ENCODE measurements around the gene ADGRA1.
"Not testable (repeated sequence)": the region's sequence is repeated elsewhere in the genome, so short reads cannot be mapped to it uniquely, and the experiment has no call there.

Gene ADGRA1, protein sequence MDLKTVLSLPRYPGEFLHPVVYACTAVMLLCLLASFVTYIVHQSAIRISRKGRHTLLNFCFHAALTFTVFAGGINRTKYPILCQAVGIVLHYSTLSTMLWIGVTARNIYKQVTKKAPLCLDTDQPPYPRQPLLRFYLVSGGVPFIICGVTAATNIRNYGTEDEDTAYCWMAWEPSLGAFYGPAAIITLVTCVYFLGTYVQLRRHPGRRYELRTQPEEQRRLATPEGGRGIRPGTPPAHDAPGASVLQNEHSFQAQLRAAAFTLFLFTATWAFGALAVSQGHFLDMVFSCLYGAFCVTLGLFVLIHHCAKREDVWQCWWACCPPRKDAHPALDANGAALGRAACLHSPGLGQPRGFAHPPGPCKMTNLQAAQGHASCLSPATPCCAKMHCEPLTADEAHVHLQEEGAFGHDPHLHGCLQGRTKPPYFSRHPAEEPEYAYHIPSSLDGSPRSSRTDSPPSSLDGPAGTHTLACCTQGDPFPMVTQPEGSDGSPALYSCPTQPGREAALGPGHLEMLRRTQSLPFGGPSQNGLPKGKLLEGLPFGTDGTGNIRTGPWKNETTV

DNA sequence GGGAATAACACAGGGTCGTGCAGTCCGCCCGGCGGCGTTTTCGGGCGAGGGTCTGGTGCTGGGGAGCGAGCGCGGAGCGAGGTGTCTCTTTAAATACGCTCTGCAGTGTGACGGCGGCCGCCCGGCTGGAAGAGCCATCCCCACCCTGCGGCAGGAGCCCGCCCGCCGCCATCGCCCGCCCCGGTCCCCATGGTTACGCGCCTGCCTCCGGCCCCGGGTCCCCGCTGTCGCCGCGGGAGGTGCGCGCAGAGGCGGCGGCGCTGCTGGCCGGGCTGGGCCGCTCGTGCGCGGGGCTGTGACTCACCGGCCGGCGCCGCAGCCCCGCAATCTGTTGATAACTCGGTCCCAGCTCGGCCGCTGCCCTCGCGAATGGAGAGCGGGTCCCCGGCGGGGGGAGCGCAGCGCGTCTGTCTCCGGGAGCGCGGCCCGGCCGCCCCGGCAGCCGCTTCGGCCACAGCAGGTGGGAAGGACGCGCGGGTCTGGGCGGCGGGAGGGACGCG is at the start of gene ADGRA1:
Gene ADGRA1, plus strand, starts transcription at position 246 of the 500 bp plus-strand sequence. CDS start 986 bp downstream, outside the sequence.
- FAIRE-seq: no peak

DNA sequence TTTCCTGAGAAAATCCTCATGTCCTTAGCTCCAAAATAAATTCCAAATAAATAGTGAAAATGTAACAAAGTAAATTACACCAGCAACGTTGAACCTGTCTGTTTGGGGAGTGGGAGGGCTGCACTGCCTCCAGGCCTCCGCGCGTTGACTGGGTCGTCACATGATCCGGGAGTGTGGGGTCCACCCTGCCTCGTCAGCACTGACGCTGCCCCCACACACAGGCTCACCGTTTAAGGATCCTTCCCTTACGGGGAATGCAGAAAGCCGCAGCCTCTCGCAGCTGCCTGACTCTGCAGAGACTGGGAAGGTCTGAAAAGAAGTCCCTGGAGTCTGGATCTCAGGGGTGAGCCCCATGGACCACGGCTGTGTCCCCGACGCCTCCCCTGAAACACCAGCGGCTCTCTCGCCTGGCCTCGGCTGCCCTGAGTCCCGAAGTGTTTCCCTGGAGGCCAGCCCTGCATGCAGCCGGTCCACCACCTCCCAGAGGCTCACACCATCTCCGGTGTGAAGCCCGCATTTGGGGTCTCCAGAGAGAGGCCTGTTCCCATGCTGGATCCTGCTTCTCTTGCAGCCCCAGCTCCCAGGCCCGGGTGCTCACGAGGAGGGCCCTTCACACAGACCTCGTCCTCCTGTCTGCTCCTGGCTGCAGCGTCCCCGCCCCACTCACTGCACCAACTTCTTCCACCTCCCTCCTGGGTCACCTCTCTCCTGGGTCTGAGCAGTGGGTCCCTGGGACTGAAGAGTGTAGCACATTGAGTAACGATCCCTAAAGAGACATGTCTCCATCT is 49.5 kb upstream of the ADGRA1 start:
- no peak for FAIRE-seq

DNA sequence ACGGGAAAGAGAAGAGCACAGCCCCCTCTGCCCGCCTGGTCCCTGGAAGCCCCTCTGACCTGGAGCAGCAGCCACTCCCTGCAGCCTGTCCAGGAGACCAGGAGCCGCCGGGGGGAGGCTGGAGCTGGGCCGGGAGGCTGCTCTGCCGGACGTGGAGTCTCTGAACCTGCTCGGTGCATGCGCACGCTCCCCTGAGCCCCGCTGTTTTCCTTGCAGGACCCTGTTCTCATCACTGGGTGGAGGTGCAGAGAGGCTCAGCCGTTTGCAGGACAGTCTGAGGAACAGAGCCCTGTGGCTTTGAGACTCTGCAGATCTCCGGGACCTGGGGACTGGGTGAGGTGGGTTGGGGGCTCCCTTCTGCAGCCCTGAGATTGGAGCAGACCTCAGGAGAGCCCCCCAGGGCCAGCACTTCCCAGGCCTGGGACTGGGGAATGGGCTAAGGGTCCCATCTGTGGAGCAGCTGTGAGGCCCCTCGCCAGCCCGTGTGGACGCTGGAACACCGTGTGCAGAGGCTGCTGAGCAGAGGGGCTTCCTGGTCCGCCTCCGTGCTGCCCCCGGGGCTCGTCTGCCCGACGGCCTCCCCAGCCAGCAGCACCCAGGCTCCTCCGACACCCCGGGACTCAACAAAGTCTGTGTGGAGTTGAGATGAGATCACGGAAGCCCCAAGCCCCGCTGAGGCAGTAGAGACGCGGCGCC is 48.5 kb upstream of the ADGRA1 start:
- FAIRE-seq: no peak

DNA sequence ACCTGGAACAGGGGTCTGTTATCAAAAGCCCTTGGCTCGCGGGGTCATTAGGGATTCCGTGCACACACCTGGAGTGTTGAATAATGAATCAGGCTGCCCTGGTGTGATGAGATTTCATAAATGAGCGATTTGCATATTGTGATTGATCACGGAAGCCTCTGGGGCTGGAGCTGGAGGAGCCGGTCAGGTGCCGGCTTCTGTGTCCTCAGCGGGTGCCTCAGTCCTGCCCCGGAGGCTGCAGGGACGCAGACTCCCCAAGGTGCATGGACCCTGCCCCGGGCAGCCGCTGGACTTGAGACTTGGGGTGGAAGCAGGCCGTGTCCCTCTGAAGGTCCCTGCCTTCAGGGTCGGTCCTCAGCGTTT is 47.9 kb upstream of the ADGRA1 start:
- no peak for FAIRE-seq

DNA sequence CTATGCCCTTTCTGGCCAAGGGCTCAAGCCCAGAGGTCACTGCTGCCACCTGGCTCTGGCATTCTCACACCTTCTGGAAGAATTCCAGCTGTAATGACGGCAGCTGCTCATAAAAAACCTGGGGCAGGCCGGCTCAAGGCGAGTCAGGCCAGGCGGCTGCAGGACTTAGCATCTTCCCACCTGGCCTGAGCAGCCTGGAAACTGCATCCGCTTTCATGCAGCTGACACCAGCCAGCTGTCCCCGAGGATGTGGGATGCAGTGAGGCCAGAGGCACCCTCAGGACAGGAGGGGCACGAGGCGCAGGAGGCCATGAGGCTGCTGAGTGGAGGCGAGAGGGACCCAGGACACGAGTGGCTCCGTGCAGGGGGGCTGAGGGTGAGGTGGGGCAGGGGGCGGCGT is 47.5 kb upstream of the ADGRA1 start:
- FAIRE-seq: no peak

DNA sequence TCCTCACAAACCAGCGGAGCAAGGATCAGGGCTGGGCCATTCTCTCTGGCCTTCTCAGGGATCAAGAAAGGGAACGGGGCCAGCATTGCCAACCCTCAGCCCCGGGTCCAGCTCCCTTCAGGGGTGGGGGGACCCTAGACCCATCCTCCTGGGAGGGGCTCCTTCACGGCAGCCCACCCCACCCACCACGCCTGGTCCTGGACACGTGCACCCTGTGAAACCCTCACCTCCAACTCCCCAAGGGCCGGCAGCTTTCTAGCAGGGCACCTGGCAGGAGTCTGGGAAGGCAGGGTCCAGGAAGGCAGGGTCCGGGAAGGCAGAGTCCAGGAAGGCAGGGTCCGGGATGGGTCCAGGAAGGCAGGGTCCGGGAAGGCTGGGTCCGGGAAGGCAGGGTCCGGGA is 46.6 kb upstream of the ADGRA1 start:
- no peak for FAIRE-seq

DNA sequence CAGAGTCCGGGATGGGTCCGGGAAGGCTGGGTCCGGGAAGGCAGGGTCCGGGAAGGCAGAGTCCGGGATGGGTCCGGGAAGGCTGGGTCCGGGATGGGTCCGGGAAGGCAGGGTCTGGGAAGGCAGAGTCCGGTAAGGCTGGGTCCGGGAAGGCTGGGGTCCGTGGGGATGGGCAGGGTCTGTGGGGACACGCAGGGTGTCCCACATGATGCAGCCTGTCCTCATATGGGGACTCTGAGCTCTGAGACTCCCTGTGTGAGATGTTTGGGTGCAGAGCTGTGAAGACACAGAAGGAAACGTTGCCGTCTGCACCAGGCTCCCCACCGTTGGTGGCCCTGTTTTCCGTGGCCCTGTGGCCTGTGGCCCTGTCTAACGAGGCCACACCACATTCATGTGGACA is 45.7 kb upstream of the ADGRA1 start:
- no peak for FAIRE-seq

DNA sequence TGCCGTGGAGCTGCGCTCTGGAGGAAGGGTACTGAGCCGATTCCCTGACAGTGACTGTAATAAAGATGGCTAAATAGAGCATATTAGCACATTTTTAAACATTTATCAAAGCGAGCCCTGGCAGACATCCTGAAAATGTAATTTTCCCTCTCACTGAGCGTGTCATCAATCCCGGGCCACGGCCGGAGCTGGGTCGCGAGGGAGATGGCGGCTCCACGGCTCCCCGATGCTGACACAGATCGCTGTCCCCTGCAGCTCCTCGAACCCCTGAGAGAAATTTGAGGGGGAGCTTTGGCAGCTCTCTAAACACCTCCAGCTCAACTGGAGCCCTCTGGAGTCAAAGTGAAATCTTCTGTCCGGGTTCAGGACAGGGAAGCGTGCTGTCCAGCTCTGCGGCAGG is 44.9 kb upstream of the ADGRA1 start:
- FAIRE-seq: no peak

DNA sequence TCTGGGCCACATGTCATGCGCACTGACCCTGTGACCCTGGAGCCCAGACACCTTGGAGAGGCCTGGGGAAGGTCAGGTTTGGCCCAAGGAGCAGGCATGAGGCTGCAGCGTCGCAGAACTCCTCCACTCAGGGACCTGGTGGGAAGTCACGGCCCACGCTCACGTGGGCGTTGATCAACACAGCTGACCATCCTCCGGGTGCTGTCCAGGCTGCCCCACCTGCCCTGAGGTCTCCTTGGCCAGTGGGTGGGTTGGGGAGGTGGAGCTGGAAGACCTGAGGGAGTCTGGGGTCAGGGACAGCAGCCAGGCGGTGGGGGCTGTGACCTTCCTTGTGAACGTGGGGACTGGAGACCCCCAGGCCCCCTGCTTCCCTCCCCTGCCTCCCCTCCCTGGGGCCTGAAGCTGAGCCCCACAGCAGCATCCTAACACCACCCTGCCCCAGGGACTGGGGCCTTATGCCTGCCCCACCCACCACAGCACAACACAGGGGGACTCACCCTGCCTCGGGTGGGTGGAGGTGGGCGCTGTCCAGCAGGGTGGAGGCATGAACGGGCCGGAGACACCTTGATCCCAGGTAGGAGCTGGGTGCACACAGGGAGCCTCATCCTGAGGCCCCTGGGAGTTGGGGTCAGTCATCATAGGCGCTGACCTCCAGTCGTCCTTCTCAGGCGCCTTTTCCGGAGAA is 44.0 kb upstream of the ADGRA1 start:
- FAIRE-seq: no peak

DNA sequence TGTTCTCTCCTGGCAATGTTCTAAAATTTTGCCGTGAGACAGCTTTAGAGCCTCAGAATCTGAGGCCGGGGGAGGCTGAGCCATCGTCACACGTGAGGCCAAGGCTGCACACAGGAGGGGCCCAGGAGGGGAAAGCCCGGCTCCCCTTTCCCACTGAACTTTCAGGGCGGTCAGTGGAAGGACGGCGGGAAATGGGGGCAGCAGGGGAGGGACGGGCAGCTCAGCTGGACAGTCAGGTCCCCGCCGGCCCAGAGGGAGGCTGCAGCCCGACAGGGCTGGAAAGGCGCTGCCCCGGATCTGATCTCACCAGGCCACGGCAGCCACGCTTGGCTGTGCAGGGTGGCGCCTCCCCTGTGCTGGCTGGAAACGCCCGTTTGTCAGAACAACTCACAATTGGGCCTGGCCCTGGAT is 43.3 kb upstream of the ADGRA1 start:
- FAIRE-seq: no peak

DNA sequence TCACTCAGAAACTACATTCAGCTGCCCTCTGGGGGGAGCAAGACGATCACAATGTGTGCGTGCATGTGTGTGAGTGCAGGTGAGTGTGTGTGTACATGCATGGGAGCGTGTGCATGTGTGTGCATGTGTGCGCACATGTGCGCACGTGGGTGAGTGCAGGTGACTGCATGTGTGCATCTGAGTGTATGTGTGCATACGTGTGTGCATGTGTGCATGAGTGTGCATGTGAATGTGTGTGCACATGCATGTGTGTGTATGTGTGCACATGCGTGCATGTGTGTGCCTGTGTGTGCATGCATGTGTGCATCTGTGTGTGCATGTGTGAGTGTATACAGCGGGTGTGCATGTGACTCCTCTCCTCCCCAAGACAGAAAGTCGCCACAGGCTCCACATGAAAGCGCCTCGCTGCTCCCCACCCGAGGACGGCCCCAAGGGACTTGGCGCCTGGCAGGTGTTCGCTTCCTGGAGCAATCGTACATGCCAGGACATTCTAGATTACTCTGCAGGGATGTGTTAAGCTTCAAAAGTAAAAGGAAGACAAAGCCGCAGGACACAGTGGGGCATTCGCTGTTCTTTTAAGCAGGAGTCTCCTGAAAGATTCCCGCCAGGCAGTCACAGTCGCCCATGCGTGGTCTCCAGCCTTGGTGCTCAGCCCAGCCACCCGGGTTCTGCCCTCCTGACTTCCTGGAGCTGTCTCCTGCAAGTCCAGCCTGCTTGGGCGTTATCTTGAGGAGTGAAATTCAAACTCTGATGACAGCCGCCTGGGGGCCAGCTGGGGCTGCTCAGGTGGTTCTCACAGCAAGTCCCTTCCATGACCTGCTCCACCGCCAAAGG is 42.0 kb upstream of the ADGRA1 start:
- FAIRE-seq: no peak

DNA sequence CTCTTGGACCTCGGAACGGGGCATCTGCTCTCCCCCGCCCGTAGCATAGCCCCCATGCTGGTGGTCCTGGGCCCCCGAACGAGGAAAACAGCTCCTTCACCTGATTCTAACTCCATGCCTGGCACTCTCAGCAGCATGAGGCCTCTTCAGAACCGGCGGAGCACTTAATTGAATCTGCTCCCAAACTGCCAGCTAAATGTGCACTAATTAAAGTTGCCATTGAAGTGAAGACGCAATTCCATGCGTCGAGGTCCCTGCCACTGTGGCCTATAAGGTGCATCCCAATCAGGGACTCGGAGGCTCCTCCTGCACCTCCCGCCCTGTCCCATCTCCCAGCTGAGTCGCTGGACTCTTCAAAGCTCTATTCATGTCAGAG is 41.3 kb upstream of the ADGRA1 start:
- no peak for FAIRE-seq

DNA sequence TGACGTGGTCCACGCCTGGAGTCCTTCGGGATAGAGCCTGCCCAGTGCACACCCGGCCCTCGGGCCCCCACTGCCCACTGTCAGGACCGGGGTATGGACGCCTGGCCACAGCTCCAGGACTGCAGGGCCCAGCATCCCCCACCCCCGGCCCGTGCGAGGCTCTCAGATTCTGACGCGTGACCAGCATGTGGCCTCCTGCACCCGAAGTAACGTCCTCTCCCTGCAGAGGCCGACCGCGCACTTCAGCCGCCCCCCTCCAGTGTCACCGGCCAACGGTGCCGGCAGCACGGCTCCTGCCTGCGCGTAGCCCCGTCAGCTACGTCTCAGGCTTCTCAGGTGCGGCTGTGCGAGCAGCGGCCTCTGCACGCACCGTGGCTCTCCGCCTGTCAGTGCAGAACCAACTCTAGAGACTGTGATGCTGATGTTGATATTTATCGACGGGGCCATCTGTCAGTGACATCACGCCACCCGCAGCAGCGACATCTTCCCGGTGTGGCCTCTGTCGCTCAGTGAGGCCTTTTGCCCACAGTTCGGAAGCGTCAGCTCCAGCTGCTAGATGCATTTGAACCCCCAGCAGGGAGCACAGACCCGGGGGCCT is 40.1 kb upstream of the ADGRA1 start:
- no peak for FAIRE-seq

DNA sequence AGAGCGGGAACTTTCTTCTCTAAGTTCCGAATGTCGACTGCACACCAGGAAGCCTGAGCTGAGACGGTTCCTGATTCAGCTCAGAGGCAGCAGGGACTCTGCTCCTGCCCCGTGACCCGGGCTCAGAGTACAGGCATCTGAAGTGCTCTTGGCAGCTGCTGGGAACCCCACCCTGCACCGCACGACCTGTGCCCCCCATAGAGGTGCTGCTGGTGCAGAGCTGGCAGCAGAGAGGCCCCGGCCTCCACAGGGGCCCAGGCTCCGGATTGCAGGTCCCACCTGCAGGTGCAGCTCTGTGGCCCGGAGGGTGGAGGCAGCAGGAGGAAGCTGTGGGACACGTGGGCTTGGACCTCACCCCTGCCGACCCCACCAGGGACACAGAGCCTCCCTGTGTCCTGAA is 39.5 kb upstream of the ADGRA1 start:
- FAIRE-seq: no peak

DNA sequence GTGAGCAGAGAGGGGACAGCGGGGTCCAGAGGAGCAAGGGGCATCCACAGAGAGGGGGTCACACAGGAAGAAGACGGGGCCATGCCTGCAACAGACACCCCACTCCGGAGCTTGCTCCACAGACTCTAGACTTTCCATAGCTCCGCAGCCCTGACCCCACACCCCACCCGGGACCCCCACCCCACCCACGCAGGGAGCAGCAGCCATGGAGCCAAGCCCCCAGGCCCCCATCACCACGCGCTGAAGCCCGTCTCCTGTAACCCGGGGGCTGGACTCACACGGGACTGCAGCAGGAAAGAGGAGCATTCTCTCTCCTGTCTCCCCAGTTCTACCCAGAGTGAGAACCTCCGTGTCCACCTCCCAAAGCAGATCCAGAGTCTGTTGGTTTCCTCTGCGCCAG is 38.8 kb upstream of the ADGRA1 start:
- FAIRE-seq: no peak

DNA sequence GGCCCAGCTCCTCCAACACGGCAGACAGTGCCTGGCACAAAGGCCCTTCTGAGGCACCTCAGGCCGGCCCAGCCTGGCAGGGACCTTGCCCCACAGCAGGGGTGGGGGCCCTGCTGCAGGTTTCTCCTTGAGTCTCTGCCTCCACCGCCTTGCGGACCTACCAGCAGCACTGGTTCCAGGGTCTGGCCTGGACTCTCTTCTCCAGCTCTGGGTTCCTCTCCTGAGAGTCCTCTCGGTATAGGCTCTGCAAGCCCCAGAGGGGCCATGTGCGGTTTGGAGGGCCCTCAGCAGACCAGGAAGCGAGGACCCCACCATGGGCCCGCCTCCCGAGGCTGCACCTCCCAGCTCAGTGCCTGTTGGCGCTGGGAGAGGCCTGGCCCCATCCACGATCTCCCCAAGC is 38.1 kb upstream of the ADGRA1 start:
- no peak for FAIRE-seq

DNA sequence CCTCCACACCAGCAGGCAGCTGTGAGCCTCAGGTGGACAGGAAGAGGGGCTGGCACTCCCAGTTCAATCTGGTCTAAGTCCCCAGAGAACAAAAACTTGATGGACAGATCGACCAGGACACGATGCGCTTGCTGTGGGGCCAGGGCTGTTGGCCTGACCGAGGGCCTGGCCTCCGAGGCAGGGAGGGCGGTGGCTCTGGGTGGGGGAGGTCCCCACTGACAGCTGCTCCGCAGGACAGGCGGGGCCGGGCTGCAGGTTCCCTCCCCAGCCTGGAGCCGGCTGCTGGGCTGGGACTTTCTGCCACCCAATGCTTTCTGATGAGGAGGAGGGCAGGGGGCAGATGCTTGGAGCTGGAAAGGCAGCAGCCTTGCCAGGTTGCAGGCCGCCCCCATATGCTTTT is 37.4 kb upstream of the ADGRA1 start:
- no peak for FAIRE-seq

DNA sequence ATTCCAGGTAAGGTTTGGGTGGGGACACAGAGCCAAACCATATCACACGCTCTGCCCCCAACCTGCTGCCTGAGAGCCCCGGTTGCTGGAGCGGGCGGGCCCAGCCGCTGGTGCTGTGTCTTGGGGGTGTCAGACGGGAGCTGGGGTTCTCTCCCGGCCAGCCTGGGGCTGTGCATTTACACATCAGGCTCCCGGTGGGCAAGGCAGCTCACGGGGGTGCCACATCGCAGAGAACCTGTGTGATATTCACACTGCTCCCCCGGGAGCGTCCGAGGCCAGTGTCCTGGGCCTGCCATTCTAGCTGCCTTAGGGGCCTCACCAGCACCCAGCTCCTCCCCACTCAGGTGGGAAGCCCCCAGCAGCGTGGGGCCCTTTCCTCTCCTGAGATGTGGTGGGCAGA is 35.6 kb upstream of the ADGRA1 start:
- no peak for FAIRE-seq

DNA sequence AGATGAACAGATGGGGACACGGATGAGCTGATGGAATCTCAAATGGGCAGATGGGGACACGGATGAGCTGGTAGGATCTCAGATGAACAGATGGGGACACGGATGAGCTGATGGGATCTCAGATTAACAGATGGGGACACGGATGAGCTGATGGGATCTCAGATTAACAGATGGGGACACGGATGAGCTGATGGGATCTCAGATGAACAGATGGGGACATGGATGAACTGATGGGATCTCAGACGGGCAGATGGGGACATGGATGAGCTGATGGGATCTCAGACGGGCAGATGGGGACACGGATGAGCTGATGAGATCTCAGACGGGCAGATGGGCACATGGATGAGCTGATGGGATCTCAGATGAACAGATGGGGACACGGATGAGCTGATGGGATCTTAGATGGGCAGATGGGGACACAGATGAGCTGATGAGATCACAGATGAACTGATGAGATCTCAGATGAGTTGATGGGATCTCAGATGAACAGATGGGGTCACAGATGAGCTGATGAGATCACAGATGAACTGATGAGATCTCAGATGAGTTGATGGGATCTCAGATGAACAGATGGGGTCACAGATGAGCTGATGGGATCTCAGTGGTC is 34.1 kb upstream of the ADGRA1 start:
- FAIRE-seq: not testable (repeated sequence)

DNA sequence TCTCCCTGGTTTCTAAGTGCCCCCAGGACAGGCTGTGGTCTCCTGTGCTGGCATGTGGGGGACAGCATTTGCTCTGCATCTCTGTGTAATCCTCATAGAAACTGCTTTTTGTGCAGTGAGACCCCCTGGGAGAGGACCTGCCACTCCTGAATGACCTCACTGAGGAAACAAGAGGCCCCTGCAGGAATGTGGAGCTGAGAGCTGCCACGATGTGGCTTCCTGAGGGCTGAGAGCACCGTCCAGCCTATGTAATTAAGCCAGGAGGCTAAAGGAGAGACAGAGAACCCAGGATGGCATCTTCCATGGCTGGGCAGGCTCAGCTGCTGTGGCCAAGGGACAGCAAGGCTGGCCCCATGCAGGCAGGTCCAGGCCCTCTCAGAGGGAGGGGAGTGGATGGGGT is 32.3 kb upstream of the ADGRA1 start:
- no peak for FAIRE-seq

DNA sequence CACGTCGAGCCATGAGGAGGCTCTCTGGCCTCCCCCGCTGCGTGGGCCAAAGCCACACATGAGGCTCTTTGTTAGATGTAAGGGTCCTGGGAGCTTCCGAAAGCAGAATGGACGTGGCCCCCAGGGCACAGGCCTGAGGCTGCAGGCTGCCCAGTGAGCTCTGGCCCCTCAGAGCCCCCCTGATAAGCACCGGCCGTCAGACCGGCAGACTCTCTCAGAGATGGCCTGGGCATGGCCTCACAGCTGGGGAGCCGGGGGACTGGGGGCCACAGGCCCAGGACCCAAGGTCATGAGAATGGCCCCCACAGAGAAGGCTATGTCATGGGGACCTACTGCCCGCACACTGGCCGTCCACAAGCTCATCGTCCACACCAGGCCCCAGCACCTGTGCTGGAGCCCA is 31.7 kb upstream of the ADGRA1 start:
- FAIRE-seq: no peak

Data from TTC549 (cell line).